GM19452 (cell line): ENCODE measurements around the gene LRRC59.
"Not testable (repeated sequence)": the region's sequence is repeated elsewhere in the genome, so short reads cannot be mapped to it uniquely, and the experiment has no call there.

Experiments used
- ATAC-seq: cut with Tn5 transposase; IDR thresholded peaks from one replicate; pipeline ENCODE4 v1.9.1; 2021; ENCODE audit not compliant: unreplicated experiment

The LRRC59 gene

DNA sequence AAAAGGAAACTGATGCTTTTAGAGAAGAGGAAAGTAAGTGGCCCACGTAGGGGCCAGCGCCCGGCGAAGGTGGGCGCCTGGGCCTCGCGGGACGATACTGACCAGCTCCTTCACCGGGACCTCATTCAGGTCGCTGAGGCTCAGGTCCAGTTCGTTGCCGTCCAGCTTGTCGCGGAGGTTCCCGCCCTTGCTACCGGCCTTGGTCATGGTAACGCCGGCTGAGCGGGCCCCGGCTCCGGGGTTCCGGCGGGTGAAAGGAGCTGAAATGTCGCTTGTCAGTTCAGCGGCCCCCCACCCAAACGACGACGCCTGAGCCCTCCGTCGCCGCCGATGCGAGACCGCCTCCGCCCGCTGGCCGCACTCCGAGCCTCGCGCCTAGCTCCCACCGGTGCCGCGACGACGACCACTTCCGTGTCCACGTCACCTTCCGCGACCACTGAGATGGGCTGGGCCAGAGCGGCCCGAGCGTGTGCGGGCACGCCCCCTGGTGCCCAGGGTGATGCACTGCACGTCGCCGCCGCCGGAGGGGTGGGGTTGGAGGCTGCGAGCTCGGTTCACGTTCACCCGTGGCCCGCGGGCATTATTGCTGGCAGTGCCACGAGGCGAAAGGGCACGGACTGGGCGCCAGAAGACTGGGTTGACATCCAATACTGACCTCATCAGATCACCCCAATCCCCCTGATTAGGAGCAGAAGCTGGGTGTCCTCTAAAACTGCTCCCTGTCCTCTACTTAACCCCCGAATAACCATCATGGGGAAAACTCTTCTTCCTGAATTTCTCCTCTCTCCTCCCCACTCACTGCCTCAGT is at the start of gene LRRC59:
TSS of gene LRRC59 (minus strand) at position 413 of the 808 bp plus-strand sequence. CDS start at position 207, 206 bp downstream.
- peak; percentile 97 for ATAC-seq

DNA sequence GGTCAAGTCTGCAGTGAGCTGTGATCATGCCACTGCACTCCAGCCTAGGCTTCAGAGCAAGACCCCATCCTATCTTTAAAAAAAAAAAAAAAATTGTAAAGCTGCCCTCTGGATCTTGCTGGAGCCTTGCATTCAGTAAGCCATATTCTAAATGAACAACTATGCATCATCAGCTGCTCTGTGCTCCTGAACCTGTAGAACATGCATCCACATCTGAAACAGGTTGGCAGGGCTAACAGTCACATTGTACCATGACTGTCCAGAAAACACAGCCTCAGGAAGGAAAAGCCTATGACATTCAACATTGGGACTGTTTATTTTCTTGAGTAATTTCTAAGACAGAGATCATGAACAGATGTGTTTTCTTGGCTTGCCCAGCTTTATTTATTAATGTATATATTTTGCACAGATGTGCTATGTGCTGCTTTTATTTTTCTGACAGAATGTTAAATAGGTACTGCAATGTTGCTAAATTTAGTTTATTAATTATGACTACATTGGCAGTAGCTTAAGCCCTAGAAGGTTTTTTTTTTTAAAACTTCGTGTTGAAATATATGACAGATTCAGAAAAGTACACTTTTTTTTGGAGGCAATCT is 48.5 kb upstream of the LRRC59 start:
- ATAC-seq, result no peak

DNA sequence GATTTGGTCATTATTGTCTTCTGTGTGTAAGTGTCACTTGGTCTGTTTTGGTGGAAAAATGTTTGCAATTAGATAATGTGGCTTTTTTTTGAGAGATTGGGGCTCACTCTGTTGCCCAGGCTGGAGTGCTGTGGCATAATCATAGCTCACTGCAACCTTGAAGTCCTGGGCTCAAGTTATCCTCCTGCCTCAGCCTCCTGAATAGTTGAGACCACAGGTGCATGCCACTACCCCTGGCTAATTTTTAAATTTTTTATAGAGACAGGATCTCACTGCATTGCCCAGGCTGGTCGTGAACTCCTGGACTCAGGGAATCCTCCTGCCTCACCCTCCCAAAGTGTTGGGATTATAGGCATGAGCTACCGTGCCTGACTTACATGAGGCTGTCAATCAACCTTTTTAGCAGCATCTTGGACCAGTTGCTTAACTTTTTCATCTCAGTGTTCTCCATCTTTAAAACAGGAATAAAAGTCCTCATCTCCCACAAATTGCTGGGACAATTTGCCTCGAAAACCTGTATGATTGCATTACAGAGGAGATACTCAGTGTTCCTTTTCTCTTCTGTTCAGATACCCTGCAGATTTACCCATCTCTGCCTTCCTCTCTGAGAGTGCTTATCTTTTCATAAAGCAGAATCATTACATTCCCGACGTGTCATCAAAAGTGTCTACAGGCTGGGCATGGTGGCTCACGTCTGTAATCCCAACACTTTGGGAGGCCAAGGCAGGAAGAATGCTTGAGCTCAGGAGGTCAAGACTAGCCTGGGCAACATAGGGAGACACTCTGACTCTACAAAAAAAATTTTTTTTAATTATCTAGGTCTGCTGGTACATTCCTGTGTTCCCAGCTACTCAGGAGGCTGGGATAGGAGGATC is 47.8 kb upstream of the LRRC59 start:
- ATAC-seq, result no peak

DNA sequence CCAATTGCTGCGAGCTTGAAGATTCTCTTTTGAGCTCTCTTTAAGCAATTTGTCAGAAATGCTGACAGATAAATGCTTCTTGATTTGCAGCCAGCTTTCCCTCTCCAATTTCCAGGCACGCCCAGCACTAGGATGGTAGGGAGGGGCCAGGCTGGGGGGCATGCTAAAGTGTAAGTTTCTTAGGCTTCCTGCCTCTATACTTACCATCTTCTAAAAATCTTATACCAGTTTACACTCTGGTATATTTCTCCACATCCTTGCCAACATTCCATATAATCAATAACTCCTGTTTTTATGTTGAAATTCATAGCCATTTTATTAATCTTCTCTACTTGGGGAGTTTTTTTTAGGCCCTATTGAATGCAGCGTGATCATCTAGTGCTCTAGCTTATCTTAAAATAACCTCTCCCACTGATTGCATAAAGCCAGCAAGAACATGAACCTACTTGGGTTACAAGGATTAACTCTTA is 46.2 kb upstream of the LRRC59 start:
- ATAC-seq, result no peak

DNA sequence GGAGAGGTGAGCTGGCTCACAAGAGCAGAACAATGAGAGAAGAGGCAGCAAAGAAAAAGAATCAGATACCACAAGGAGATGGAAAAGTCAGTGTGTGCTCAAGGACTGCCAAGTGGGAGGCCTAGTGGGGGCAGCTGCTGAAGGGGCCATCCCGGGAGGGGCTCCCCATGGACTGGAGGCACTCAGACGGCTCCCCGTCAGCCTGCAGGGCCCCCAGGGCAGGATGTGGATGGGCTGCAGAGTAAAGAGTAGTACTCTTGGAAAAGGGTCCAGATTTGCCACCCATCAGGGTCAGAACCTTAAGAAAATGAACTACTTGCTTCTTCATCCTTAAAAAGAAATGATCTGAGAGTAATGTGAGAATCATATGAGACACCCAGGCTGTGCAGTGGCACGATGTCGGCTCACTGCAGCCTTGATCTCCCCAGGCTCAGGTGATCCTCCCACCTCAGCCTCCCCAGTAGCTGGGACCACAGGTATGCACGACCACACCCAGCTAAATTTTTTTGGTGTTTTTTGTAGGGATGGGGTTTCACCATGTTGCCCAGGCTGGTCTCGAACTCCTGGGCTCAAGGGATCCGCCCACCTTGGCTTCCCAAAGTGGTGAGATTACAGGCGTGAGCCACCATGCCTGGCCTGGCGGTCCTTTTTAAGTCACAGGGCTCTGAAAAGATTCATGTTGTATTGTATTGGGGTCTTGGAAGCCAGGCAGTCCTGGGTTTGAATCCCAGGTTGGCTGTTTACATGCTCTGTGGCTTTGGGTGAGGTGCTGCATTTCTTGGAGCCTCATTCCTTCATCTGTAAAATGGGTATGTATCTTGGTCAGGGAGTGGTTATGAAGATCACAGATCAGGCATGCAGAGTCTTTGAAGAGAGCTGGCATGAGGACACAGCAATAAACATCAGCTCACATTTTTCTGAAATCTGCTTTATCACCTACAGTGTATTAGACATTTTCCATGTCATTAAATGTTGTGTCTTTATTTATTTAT is 43.8 kb upstream of the LRRC59 start:
- ATAC-seq, result no peak

DNA sequence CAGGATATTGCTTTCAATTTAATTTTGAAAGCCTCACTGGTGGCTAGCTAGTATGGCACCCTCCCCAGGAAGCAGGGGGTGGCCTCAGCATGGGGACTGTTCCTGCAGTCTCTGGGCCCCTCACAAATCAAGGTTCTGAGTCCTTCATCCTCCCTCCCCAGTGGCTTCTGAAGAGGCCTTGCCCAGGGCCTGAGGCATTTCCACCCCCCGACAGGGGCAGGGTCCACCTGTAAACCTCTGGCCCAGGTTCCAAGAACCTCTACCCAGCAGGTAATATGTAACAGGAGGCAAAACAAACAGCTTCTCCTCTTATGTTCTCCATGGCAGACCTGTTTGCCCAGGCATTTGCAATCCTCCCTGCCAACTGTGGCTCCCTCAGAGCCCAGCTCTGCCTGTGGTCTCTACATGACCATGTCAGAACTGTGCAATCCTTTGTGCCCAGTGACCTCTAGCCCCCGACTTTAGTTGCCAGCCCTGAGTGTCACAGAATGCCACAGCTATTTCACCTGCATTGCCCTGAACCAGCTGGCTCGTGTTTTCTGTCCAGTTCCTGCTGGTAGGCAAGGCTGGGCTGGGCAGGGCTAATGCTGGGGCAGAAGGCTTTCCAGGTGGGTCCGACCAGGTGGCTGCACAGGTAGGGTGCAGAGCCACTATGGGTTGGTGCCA is 43.0 kb upstream of the LRRC59 start:
- ATAC-seq, result no peak

DNA sequence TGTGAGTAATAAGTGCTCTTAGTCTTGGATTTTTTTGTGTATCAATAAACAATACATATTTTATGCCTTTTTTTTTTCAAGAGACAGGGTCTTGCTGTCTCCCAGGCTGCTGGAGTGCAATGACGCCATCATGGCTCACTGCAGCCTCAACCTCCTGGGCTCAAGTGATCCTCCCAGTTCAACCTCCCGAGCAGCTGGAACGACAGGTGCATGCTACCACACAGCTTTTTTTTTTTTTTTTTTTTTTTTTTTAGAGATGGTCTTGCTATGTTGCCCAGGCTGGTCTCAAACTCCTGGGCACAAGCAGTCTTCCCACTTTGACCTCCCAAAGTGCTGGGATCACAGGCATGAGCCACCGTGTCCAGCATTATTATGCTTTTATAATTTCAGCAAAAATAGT is 41.7 kb upstream of the LRRC59 start:
- no peak for ATAC-seq

DNA sequence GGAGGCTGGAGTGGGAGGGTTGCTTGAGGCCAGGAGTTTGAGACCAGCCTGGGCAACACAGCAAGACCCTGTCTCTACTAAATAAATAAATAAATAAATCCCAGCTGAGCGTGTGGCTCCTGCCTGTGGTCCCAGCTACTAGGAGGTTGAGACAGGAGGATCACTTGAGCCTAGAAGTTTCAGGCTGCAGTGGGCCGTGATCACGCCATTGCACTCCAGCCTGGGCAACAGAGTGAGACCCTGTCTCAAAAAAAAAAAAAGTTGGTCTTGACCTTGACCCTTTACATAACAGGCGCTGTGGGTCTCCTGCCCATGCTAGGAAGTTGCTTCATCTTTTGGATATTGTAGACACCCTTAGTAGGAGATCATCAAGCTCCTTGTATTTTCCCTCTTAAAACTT is 40.1 kb upstream of the LRRC59 start:
- ATAC-seq, result no peak

DNA sequence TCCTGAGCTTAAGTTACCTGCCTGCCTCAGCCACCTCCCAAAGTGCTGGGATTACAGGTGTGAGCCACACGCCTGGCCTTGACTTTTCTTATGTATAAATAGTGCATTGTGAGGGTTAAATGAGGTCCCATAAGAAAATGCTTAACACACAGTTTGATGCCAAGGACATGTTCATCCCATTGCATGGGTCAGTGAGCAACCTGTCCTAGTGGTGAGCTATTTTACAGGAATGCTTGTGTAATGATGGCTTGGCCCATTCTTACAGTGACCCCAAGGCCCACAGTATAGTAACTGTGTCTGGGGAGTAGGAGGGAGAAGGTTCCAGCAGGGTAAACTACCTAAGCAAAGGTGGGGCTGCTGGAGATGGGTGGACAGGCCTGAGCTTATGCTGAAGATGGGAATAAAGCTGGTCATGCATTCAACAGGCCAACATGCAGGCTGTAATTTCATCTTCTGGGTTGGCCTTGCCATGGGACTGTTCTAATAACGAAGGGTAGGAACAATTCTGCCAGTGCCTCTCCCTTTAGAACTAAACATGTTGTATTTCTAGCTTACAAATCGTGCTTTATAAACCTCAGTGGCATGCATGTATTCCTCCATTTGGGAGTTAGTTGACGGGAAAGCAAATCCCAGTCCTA is 34.9 kb upstream of the LRRC59 start:
- ATAC-seq, result no peak

DNA sequence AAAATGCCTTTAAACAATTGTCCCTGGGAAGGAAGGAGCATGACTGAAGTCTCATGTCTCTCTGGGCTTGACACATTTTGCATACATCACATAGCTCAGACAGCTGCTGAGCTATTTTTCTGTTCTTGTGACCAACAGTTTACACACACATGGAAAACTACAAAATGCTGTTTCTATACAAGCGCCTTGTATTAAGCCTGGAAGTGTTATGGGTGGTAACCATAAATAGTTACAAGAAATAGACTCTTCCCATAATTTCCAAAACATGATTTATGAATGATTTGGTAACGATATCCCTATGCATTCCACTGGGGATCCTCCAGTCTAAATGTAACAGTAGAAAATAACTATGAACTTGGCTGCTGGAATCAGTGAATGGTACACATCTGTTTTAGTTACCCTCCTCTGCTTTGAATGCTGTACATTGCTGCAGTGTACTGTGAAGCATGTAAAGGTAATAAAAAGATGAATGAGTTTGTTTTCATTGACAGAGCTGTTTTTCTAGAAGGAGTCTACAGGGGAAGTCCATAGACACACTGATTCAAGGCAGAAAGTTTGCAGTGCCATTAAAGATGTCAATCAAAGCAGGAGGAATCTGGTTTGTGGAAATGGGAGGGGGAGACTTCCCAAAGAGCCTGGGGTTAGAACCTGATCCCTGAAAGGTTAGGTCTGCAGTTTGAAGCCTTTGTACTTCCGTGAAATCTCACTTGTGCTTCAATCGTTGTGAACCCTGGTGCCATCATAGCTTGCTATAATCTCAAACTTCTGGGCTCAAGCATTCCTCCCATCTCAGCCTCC is 33.7 kb upstream of the LRRC59 start:
- no peak for ATAC-seq

DNA sequence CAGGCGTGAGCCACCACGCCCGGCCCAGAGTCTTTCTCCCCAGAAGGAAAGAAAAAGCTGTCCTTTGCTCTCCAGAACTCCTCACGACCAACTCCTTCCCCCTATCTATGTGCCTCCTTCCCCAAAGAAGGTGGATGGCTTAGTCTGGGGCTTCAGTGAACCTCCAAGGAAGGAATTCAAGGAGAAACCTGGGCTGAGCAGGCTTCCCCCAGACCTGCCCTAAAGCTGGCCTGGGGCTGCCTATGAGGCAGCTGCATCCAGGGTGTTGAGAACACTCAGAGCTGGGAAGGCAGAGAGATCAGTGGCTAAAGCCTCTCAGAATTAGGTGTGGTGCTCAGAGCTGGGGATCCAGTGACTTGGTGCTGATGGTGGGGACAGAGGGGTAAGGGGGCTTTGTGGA is 32.5 kb upstream of the LRRC59 start:
- ATAC-seq, result no peak

DNA sequence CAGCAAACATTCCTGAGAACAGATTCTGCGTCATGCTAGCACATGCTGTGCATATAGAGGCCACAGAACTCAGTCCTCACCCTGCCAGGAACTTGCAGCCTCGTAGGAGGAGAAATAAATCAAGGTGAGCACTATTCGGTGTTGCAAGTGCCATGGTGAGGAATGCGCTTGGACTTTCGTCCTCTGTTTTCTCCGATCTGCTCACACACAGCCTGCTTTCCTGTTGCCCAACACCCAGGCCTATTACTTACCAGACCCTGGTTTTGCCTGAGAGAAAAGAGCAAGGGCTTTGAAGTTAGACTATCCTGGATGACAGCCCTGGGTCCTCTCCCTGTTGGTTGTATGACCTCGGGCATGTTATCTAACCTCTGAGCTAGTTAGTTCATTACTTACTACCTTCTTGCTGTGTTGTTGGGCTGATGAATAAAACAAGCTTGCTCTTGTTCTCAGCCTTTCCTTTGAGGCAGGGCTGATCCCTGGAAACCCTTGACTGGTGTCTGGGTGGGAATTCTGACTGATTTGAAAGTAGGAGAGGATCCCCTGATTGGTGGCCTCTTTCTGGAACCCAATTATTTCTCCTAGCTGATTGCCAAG is 31.6 kb upstream of the LRRC59 start:
- ATAC-seq, result no peak

DNA sequence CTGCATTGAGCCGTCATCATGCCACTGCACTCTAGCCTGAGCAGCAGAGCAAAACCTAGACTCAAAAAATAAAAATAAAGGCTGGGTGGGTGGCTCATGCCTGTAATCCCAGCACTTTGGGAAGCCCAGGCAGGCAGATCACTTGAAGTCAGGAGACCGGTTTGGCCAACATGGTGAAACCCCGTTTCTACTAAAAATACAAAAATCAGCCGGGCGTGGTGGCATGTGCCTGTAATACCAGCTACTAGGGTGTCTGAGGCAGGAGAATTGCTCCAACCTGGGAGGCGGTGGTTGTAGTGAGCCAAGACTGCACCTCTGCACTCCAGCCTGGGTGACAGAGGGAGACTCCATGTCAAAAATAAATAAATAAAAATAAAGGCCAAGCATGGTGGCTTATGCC is 30.8 kb upstream of the LRRC59 start:
- ATAC-seq, result not testable (repeated sequence)

DNA sequence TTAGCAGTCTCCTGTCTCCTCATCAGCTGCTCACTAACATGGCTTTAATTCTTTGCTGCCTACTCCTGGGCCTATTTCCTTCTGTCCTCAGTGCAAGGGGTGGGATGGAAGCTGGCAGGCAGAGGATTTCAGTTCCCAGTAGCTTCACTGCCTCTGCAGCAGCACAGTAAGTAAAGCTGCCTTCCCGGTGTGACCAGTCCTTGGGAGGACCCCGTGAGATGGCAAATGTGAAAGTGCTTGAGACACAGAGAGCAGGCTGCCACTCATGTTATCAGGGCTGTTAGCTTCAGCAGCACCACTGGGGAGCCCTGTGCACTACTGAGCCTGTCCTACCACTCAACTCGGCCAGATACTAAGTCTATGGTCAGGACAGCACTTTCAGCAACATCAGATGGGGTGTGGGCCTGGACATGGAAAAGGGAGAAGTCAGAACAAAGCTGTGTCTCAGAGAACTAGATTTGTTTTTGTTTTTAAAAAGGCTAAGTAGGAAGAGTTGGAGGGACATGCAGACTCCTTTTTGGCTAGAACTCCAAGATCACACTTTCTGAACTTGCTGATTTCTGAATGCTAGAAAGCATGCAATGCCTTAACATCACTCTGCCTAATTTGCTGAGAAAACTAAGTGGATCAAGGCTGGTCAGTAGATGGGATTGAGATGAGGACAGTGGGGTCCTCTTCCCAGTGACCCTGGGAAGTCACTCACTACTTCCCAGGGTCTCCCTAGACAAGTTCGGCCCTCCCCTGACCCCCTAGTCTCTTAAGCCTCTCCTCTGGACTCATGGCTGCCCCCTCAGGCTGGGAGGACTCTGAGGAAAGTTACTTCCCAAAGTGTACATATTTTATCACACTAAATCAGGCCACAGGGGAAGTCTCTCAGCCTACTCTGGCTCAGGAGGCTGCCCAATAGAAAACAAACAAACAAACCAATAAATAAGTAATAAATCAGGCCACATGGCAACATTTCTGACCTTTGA is 29.8 kb upstream of the LRRC59 start:
- ATAC-seq, result no peak

DNA sequence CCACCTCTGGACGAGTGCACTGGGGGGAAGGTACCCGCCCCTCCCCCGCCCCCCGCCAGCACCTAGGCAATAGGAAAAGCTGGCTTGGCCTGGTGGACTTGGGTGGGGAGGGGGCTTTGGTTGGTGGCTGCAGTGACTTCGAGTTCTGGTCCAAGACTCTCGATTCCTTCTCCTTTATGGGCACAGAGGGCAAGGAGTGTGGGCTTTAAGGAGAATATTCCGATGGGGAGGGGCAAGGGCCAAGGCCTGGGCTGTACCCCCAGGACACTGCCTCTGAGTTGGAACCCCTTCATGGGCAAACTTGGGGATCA is 29.1 kb upstream of the LRRC59 start:
- peak; percentile 21 for ATAC-seq

DNA sequence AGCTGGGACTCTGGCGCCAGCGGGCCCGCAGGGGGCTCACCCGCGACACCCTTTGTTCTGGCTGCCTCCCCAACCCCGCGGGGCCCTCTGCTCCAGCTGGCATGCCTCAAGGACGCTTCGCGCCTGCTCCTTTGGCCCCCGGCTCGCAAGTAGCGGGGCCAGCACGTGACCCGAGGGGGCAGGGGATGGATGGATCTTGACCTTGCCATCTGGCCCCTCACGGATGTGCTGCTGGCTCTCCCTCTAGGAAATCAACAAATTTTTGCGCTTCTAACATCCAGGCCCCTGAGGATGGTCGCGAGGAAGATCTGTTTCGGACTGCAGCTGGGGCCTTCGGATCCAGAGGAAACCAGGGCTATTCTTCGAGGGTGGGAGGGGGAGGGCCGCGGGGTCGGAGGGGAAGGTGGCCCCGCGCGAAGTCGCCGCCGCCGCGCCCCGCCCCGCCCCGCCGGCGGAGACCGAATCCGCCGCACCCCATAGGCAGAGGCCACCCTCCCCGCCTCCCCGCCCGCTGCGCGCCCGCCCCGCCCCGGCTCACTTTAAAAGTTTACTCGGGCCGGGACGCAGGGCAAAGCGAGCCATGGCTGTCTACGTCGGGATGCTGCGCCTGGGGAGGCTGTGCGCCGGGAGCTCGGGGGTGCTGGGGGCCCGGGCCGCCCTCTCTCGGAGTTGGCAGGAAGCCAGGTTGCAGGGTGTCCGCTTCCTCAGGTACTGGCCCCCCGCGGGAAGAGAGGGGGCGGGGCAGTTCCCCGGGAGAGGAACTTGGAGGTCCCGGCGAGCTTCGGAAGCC is 28.6 kb upstream of the LRRC59 start, which contains the start of gene ACSF2:
TSS of gene ACSF2 (plus strand) at position 537 of the 790 bp plus-strand sequence. CDS start at position 581, 44 bp downstream.
- peak; percentile 46 for ATAC-seq
